GM21619 (cell line): ENCODE data around the gene ITPR1.

Experiments used
- ATAC-seq: cut with Tn5 transposase; IDR thresholded peaks from one replicate; pipeline ENCODE4 v1.9.1; 2021; ENCODE audit not compliant: unreplicated experiment

Gene ITPR1

DNA sequence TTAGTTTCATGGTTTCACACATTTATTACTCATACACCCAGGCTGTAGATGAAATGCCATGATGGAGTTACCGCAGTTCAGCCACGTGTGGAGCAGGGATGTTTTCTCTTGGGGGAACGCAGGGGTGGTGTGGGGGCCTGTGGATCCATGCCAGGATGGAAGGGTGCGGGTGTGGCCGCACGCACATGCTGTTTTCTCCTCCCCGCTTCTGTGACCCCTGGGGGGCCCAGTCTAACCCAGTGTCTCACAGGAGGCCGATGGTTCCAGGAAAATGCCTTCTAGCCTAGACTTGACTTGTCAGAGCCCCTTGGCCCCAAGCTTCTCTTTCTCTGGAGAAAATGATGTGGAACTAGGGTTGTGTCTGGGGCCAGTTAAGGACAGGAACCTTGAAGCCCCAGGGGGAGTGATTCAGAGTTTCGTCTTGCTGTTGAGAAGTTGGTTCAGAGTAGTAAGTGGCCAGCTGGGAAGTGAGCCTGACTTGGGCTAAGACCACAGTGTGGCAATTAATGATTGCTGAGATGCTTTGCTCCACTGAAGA lies 245.7 kb downstream of the ITPR1 start:
- peak; percentile 84 for ATAC-seq

DNA sequence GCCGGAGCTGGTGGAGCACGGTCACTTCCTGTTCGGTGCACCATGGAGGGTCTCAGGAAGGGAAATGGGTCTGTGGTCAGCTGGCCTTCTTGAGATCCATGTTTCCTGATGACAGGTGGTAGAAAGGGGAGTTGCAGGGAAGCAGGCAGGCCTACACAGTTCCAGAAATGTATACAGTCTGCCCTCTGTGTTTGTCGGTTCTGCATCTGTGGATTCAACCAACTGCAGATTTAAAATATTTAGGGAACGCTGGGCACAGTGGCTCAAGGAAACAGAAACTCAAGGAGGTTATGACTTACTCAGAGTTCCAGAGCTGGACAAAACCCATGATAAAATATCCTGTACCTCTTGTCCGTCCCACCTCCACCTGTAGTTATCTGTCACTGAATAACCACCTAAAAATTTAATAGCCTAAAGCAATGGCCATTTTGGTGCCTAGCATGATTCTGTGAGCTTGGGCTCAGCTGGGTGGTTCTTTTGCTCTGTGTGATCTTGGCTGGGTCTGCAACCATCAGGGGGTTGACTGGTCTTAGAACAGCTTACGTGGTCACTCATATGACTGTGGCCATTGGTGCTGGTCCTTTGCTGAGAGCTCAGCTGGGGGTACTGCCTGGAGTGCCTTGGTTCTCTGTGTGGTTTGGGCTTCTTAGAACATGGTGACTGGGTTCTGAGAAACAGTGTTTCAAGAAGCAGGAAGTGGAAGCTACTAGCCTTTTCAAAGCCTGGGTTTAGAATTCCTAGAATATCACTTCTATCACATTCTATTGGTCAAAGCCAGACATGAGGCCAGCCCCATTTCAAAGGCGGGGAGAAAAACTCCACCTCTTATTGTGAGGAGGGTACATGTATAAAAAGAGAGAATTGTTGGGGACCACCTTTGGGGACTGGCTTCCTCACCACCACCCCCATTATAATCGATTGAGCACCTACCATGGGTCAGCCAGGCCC lies 246.4 kb downstream of the ITPR1 start:
- ATAC-seq, result no peak

DNA sequence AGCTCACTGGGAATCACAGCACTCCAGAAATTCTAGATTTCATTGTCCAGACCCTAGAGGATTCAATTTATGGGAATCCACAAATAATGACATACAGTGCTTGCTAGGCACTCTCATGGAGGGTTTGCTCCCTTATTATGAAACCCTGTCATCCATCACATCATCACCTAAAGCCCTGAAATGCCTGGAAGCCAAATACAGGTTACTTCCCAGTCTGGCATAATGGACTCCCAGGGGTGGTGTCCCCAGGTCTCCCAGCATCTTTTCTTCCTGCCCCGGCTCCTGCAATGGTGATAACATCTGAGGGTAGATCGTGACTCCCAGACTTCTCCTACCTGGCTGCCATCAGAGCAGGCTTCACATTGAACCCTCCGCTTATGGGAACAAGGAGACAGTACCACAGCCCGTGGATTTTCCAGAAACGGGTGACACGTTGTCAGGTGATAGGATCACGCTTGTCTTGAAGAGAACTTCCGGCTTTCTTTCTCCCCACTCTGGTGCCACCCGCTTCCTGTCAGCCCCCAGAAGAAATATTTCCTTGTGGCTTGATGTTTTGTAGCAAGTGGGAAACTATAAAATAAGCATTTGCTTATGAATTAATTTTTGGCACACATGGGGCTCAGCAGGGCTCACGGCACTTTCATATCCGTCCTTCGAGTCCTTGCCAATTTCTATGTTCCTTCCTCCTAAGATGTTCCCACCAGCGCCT lies 247.4 kb downstream of the ITPR1 start:
- no peak for ATAC-seq

DNA sequence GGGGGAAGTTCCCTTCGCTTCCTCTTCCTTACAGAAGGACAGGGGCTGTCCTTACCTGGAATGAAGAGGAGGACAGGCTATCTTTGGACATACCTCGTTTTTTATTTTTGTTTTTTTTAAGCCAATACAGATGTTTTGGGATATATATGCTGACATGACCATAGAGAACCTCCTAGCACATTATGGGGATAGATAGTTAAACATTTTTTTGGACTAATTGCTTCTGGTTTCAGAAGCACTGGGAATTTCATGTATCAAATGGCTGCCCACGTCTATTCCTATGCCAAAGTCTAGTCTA lies 247.9 kb downstream of the ITPR1 start:
- ATAC-seq, result no peak

DNA sequence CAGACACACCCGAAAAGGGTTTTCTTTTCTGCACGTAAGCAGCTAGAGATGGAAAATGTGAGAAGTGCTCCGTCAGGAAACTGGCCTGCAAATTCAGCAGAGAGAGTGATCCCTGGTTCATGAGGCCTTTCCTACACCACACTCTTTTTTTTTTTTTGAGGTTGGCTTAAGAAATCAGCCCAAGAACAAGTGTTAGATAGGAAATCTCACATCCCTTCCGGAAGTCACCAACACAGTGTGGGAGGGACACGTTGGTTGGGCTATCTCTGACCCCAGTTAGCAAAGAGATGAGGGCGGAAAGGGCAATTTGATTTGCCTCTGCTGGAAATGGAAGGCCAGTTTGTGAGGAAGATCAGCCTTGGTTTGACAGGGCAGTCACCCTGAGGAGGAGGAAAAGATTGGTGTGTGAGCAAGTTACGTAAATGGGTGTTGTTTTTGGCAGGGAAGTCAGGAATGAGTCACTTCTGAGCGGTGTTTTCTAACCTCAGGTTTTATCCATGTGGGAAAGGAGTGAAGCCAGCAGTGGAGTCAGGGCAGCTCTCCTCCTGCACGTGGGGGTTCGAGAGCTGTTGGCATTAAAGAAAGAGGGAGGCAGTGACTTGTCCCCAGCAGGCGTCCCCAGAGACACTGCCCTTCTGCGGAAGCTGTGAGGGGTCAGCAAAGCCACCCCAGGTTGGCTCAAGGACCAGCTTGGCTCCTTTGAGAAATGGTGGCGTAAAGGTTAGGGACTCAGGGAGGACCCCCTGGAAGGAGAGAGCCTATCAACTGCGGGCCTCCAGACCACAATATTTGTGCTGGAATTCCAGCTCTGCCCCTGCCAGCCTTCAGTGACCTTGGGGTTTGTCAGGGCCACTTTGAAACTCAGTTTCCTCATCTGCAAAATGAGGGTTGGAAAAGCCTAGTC lies 248.5 kb downstream of the ITPR1 start:
- no peak for ATAC-seq

DNA sequence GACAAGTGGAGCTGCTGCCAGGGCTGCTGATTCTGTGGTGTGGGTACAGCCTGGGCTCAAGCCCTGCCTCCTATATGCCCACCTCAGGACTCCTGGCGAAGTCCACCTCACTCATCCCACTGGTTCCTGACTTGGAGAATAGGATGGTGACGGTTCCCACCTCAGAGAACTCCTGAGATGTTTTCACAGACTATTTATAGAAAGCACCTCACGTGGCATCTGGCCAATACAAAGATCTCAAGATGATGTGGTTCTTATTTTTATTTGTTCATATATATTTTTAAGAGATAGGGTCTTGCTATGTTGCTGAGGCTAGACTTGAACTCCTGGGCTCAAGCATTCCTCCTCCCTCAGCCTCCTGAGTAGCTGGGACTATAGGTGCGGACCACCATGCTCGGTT lies 249.2 kb downstream of the ITPR1 start:
- no peak for ATAC-seq

DNA sequence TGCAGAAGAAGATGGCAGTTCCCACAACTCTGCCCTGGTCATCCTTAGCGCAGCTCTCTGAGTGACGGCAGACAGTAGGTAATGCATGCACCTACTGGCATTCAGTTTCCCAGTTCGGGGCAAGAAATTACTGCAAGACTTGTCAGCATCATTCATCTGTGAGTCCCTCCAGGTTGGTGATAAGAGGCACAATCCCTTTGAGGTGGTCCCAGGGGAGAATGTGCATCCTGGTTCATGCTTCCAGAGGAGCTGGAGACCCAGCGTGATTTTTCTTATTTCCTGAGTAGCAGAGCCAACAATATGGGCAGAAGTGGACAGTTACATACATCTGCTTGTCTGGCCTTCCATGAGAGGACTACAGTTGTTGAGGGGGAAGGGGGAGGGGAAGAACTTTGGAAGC lies 250.2 kb downstream of the ITPR1 start:
- no peak for ATAC-seq

DNA sequence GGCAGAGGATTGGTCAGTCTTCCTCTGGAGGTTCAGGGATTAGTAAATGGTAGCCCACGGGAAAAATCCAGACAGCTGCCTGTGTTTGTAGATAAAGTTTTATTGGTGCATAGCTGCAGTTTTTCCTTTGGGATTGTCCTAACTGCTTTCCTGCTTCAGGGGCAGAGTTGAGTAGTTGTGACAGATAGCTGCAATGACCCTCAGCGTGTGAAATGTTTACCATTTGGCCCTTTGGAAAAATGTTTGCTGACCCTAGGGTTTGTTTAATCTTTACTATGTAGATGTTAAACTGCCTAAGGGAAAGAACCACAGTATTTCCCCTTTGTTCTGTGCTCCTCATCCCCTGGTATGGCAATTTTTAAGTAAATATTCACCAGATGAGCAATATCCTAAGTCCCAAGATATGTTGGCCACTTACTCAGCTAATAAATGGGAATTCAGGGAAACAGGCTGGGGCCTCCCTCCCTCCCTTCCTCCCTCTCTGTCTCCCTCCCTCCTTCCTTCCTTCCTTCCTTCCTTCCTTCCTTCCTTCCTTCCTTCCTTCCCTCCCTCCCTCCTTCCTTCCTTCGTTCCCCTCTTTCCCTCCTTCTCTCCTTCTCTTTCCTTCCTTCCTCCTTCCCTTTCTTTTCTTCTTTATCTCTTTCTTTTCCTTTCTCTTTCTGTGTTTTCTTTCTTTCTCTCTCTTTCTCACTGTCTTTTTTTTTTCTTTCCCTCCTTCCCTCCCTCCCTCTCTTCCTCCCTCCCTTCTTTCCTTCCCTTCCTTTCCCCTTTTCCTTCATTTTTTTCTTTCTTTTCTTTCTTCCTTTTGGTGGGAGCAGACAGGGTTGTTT lies 251.5 kb downstream of the ITPR1 start:
- no peak for ATAC-seq

DNA sequence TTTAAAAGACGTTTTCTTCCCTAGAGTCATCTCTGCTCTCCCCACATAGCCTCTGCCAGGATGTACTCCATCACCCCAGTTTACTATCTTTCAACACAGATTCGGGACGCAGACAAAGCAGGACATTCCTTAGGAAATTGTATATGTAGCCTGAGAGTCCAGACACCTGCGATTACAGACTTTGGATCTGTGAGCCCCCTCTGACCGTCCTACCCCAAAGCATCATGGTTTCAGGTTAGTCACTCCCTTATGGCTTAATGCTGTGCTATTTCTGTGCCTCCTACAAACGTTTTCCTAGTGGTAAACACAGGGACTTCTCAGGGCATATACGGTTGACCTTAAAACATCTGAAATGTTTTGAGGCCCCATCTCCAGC lies 252.1 kb downstream of the ITPR1 start:
- ATAC-seq, result no peak

DNA sequence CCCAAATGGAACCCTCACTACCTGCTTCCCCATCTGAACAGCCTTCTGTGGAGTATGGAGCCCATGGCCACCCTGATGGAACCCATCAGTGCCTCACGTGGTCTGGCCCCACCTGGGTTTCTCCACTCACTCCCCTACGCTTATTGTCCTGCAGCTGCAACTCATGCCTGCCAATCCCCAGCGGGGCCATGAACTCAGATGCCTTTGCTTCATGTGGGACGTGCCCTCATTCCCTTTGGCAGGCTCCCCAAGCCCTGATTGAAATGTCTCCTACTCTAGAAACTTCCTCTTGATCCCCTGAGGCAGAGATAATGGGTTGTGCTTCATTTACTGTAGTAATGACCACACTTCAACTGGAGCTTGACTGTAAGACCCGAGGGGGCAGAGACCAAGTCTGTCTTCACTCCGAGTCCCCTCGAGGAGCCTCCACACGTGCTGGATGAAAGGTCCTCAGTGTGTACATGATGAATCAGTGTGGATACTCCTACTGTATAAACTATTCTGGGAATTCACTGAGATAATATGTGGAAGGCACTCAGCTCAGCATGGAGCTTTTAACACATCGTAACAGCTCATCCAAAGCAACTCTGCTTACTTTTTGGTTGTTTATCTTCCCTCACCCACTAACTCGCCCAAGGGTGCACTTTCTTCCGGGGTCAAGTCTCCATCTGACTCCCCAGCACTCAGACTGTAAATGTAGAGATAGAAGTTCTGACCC lies 253.3 kb downstream of the ITPR1 start:
- ATAC-seq, result no peak

DNA sequence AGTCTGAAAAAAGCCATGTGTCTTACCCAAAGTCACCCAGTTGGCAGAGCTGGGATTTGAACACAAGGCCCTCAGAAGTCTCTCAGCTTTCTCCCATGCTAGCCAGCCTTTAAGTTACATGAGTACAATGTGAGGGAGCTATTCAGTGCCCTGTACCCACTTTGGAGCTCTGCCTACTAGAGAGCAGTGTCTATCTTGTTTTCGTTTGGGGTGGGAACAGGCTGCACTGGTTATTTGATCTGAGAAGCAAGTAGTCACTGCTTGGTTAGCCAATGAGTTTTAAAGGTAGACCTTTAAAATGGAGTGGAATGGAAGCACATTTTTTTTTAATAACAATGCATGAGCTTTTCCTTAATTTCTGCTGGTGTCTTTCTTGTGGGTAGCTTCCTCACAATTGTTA lies 255.0 kb downstream of the ITPR1 start:
- no peak for ATAC-seq

DNA sequence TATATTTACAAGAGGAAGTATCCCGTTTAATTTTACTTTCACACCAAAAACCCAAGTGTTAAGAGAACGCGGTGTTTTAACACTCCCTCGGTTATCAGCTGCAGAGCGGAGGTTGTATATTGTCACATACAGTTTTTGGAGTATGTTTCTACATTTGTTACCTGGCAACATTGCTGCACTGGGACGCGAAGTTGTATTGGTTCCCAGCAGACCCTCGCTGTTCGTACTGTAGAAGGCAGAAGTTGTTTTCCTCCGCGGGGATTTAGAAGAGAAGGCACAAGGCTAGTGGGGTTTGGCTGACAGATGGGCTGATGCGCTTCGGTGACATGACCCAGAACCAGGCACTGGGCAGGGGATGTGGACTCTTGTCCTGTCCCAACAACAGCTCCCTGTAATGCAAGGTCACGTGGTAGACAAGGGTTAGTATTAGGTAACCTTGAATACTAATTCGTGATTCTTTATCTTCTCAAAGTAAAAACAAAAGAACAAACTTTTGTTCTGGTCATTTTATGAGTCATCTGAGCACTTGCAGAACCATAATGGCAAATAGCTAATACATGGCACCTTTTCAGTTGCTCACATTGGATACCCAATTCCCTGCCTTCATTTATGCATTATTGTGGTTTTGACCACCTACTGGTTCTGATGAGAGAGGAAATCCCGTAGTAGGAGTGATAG lies 255.7 kb downstream of the ITPR1 start:
- peak; percentile 41 for ATAC-seq

DNA sequence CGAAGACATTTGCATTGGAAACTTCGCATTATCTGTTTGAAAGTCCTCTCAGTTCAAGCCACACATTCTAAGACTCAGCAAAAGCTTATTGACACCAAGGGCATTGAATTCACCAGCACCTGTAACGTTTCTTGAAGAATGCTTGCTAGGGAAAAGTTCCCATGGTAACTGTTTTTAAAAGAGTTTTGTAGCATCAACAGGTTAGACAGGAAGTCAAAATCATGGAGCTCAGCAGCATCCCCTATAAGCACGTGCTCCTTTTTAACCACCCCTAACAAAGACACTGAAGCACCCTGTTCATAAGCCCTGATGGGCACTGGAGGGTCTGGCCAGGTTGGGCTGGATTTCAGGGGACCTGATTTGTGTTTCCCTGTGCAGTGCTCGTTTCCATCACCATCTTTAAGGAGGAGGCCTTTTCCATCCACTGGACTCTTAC lies 256.4 kb downstream of the ITPR1 start:
- ATAC-seq, result peak; percentile 18

DNA sequence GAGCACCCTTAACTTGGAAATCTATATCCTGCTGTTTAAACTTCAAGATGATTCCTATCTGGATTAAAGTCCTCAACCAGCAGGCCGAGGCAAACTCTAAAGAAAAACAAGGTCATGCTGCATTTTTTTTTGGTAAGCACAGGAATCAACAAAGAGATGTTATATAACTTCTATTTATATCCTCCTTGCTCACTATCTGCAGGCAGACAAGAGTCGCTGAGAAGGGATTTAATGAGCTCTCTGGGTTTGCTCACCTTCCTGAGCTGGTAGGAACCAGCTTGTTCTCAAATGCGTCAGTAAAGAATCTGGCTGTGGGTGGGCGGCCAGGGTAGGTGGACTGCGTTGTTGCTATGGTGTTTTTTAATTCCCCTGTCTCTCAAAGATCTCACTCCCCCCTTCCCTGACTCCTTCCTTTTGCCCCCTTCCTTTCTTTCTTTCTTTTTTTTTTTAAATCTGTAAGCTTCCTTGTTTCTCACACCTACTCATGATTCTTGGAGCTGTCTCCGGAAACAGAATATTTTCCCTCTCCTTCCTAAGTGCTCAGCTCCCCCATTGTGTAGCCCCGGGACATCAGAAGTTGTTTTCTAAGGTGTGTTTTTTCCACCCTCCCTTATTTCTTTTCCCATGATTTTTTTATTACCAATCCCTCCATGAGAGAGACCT lies 257.3 kb downstream of the ITPR1 start:
- no peak for ATAC-seq

DNA sequence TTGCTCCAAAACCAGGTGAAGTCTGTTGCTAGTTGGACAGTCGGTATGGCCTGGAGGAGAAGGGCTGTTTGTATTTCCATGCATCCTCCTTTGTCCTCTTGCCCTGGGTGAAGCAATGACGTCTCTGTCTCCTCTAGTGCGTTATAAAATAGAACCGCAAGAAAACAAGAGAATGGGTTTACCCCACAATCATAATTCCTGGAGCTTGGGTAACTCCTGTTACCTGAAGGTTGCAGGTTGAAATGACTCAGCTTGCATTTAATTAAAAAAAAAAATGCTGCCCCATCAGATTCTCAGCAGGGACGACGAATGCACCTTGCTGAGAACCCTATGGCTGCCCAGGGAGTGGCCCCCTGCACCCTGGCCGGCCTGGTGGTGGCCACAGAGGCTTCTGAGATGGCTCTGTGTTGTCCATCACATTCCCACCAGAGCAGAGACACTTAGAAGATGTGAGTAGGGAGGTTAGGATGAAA lies 257.9 kb downstream of the ITPR1 start:
- no peak for ATAC-seq

DNA sequence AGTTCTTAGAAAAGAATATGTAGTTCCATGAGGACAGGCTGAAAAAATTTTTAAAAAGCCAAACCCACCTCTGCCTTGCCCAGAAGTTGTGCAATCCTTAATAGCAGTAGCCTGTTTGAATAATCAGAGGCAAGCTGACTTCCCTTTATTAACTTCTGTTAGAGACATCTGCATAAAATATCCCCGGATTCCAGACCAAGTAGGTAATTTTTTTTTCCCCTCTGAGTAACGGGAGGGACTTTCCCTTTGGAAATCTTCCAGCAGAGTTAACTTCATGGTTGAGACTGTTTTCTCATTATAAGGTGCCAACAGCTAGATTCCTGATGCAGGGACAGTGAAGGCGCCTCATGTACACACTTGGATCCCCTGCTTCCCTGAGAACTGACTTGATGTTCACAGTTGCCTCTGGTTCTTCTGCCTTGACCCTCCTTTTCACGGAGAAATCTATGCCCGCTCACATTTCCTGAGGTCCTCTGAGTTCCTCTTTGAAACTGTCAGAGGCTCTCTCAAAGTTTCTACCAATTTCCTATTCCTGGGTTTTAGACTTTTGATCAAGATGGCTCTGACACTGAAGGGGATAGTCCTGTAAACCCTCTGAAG lies 258.5 kb downstream of the ITPR1 start:
- no peak for ATAC-seq

DNA sequence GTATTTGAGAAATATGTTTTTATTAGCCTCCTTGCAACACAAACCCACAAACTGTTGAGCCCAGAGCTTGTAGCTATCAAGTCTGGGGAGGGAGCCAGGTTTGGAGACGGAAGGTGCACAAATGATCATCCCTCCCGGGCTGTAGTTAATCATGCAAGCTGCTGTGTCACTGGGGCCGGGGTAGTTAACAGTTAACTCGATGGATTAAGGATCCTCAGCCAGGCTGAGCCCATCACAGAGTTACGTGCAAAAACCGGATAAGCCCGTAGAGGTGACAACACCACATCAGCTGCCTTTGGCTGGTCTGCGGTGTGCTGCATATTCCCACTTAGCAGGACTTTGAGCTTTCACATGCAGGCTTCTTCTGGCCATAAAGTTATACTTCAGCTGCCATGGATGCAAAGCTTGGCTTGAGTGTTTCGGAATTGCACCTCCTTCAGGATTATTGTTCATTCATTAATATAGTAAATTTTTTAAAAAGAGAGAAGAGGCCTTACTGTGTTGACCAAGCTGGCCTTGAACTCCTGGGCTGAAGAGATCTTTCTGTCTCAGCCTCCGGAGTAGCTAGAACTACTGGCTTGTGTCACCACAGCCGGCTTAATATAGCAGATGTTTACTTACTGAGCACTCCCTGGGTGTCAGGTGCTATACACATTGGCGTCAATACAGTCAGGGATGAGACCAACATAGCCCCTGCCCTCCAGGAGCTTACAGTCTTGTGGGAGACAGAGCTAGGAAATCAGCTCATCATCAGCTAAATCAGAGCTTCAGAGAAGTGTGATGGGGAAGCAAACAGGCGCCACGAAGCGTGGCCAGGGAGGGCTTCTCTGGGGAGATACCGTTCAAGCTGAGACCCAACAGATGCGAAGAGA lies 259.3 kb downstream of the ITPR1 start:
- no peak for ATAC-seq
